Endodermal cell (in vitro differentiated cells): ENCODE measurements around the gene APOBEC3B. TPM values are rescaled to one million over a fixed set of nuclear protein-coding genes. Genes with fewer than 3 reads are reported as not detected.
"Not testable (repeated sequence)": the region's sequence is repeated elsewhere in the genome, so short reads cannot be mapped to it uniquely, and the experiment has no call there.

Source experiments
- DNase-seq: peaks from one replicate; pipeline ENCODE4 v3.0.0-alpha.2; 2017
- H3K27ac ChIP-seq: 2 replicates; pipeline ENCODE4 v1.5.1; 2013; ENCODE audit warnings: mild to moderate bottlenecking, low read depth, low read length, moderate library complexity
- H3K27me3 ChIP-seq: 2 replicates; pipeline ENCODE4 v1.6.1; 2013; ENCODE audit warnings: mild to moderate bottlenecking, low read length, moderate library complexity; ENCODE audit not compliant: insufficient read depth, control insufficient read depth, poor library complexity, severe bottlenecking
- H3K36me3 ChIP-seq: 2 replicates; pipeline ENCODE4 v1.7.0; 2013; ENCODE audit warnings: mild to moderate bottlenecking, low read length, moderate library complexity; ENCODE audit not compliant: control insufficient read depth, insufficient read depth
- H3K4me1 ChIP-seq: one replicate; pipeline ENCODE4 v1.7.0; 2013; ENCODE audit warnings: low read length; ENCODE audit not compliant: control insufficient read depth, insufficient read depth
- H3K4me3 ChIP-seq: 2 replicates; pipeline ENCODE4 v1.5.1; 2013; ENCODE audit warnings: mild to moderate bottlenecking, low read length, moderate library complexity
- H3K9ac ChIP-seq: 2 replicates; pipeline ENCODE4 v1.6.1; 2013; ENCODE audit warnings: mild to moderate bottlenecking, low read length, moderate library complexity; ENCODE audit not compliant: poor library complexity, severe bottlenecking; ENCODE audit errors: extremely low read depth
- H3K9me3 ChIP-seq: 2 replicates; pipeline ENCODE4 v1.6.1; 2013; ENCODE audit warnings: mild to moderate bottlenecking, low read length, moderate library complexity; ENCODE audit not compliant: control insufficient read depth
- H3K27ac Mint-ChIP-seq: 2 replicates; pipeline ENCODE4 v1.8.0; 2020; ENCODE audit warnings: mixed read lengths
- H3K27me3 Mint-ChIP-seq: 2 replicates; pipeline ENCODE4 v1.8.0; 2021; ENCODE audit warnings: mild to moderate bottlenecking, mixed read lengths; ENCODE audit not compliant: insufficient read depth
- H3K36me3 Mint-ChIP-seq: 2 replicates; pipeline ENCODE4 v1.8.0; 2020; ENCODE audit warnings: low read depth, mixed read lengths
- H3K4me1 Mint-ChIP-seq: 2 replicates; pipeline ENCODE4 v1.8.0; 2020; ENCODE audit warnings: mixed read lengths
- H3K4me3 Mint-ChIP-seq: 2 replicates; pipeline ENCODE4 v1.8.0; 2020; ENCODE audit warnings: mild to moderate bottlenecking, moderate library complexity, mixed read lengths
- H3K9me3 Mint-ChIP-seq: 2 replicates; pipeline ENCODE4 v1.8.0; 2020; ENCODE audit warnings: mild to moderate bottlenecking, mixed read lengths
- WGBS, 2 experiments: methylation state at CpG; one replicate each; pipeline versions ENCODE4 v1.1.5 to v1.1.7; 2013; ENCODE audit warnings: missing lambda C conversion rate in 2 of 2, mixed read lengths in 1 of 2; ENCODE audit not compliant: insufficient coverage in 1 of 2, insufficient read length in 1 of 2; 5-methylcytosine and 5-hydroxymethylcytosine counted together
- total RNA-seq, 2 donors: library from RNA; stranded (reverse); fragmentation: NEBNext Ultra II Directional in 1 of 2; extraction: Animal tissue kit (Norgen Biotek cat#: 25700) in 1 of 2; gene quantifications; 2 replicates in 1 of 2; 3 replicates in 1 of 2; pipeline ENCODE4 v1.2.1, GENCODE V29; 2021
- TF ChIP-seq, protein P1 (sequence below): fragments of 200-600 bp; sonication (generic); conservative IDR thresholded peaks from 2 replicates; pipeline ENCODE4 v1.5.0; 2021; ENCODE audit warnings: antibody characterized with exemption, mild to moderate bottlenecking

Gene APOBEC3B
- total RNA-seq, 2 donors from 2014 or later = 4.1 to 5.4 TPM

DNA sequence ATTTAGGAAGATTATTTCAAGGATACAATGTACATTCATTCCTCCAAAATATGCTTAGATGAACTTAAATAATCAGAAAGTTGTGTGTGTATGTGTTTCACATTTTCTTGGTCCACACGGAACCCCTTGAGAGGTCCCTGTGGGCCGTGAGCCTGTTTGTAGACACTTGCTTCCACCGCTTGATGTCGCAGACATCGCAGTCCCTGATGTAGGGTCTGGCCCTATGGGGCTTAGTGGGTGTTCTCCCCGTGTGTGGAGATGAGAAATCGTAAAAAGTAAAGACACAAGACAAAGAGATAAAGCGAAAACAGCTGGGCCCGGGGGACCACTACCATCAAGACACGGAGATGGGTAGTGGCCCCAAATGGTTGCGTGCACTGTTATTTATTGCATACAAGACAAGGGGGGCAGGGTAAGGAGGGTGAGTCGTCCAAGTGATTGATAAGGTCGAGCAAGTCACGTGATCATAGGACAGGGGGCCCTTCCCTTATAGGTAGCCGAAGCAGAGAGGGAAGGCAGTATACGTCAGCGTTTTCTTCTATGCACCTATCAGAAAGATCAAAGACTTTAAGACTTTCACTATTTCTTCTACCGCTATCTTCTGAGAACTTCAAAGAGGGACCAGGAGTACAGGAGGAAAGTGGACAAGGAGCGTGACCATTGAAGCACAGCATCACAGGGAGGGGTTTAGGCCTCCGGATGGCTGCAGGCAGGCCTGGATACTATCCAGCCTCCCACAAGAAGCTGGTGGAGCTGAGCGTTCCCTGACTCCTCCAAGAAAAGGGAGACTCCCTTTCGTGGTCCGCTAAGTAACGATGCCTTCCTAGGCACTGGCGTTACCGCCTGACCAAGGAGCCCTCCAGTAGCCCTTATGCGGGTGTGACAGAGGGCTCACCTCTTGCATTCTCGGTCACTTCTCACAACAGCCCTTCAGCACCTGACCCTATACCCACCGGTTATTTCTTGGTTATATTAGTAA is 30.7 kb downstream of the APOBEC3B start:
- no peaks in the 10 kb centered on the region for H3K36me3 ChIP-seq
- no peak overlapping the region for H3K9ac ChIP-seq
- no peaks in the 10 kb centered on the region for H3K9me3 ChIP-seq
- peaks cover 35% of the 10 kb centered on the region for H3K4me1 Mint-ChIP-seq
- no peak for DNase-seq
- TF ChIP-seq, protein P1, sequence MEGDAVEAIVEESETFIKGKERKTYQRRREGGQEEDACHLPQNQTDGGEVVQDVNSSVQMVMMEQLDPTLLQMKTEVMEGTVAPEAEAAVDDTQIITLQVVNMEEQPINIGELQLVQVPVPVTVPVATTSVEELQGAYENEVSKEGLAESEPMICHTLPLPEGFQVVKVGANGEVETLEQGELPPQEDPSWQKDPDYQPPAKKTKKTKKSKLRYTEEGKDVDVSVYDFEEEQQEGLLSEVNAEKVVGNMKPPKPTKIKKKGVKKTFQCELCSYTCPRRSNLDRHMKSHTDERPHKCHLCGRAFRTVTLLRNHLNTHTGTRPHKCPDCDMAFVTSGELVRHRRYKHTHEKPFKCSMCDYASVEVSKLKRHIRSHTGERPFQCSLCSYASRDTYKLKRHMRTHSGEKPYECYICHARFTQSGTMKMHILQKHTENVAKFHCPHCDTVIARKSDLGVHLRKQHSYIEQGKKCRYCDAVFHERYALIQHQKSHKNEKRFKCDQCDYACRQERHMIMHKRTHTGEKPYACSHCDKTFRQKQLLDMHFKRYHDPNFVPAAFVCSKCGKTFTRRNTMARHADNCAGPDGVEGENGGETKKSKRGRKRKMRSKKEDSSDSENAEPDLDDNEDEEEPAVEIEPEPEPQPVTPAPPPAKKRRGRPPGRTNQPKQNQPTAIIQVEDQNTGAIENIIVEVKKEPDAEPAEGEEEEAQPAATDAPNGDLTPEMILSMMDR = no peak
- H3K9me3 Mint-ChIP-seq = no peaks in the 10 kb centered on the region
- H3K4me1 ChIP-seq = peaks cover 4% of the 10 kb centered on the region
- 92 to 94% methylated on average over 20 to 28 of the region's 29 CpGs for WGBS, 2 experiments
- H3K27ac ChIP-seq = no peak overlapping the region
- no peaks in the 10 kb centered on the region for H3K27me3 ChIP-seq
- H3K4me3 ChIP-seq = no peak overlapping the region
- H3K27me3 Mint-ChIP-seq = no peaks in the 10 kb centered on the region
- no peak overlapping the region for H3K27ac Mint-ChIP-seq
- H3K36me3 Mint-ChIP-seq = peaks cover 2% of the 10 kb centered on the region
- H3K4me3 Mint-ChIP-seq = no peak overlapping the region

DNA sequence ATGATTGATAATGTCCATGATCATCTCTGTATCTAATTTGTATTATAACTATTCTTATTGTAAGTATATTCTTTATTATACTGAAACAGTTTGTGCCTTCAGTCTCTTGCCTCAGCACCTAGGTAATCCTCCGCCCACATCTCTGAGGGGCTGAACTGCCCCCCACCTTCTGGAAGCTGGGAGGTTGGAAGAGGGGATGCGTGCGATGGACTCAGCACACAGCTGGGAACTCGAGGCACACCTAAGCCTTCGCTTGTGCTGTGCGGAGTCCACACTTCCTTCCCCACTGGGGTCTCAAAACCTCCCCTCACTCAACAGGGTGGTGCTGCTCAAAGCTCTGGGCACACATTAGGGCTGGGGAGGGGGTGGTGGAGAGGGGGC is 31.4 kb downstream of the APOBEC3B start:
- H3K27me3 Mint-ChIP-seq, H3K36me3 ChIP-seq, H3K36me3 Mint-ChIP-seq, H3K4me1 ChIP-seq, DNase-seq, H3K9me3 ChIP-seq, H3K27ac ChIP-seq, H3K9me3 Mint-ChIP-seq, H3K27ac Mint-ChIP-seq, H3K4me3 ChIP-seq, H3K27me3 ChIP-seq, H3K9ac ChIP-seq: not testable (repeated sequence)
- WGBS, 2 experiments = 91% methylated on average over 4 of the region's 6 CpGs; no CpG with 5 or more reads in 1 of the 2 experiments
- Mint-ChIP-seq H3K4me3 (peak overlapping the region; percentile 63), H3K4me1 (peaks cover 41% of the 10 kb centered on the region)

DNA sequence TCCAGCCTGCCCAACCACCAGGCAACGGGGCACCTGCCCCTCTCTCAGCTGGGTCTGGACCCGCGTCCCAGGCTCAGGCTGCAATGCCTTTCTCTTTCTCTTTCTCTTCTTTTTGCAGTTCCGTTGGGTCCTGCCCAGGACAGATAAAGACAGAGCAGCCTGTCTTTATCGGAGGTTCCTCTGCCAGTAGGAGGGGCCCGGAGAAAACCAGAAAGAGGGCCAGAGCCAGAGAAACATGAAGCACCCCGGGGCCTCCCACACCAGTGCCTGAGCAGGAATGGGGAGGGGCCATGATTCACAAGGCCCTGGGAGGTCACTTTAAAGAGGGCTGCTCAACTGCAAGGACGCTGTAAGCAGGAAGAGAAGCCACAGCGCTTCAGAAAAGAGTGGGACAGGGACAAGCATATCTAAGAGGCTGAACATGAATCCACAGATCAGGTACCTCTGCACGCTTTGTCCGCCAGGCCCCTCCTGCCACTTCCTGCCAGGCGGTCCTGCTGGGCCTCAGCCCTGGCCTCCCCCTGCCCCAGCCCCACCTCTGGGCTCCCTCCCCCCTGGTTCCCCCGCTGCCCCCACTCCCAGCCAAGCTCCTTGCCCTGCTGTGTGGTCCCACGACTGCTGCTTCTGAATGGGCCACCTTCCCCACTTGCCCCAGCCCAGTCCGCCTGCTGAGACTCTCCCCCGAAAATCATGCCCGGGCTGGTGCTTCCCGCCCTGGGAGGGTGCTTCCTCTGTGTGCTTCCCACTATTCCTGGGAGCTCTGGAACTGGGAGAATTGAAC is 32.0 kb downstream of the APOBEC3B start, which contains the start of gene APOBEC3C:
TSS of gene APOBEC3C (plus strand) at position 316 of the 781 bp plus-strand sequence. CDS start at position 422, 106 bp downstream.
- peak within 1 kb of the TSS; percentile 1 for H3K9ac ChIP-seq
- DNase-seq = peak; percentile 90
- no peaks in the 10 kb centered on the region for H3K9me3 ChIP-seq
- H3K36me3 Mint-ChIP-seq = peaks cover 2% of the 10 kb centered on the region
- no peaks in the 10 kb centered on the region for H3K27me3 ChIP-seq
- H3K4me3 Mint-ChIP-seq = peak within 1 kb of the TSS; percentile 63
- H3K27me3 Mint-ChIP-seq = no peaks in the 10 kb centered on the region
- peaks cover 4% of the 10 kb centered on the region for H3K4me1 ChIP-seq
- H3K4me3 ChIP-seq = peak within 1 kb of the TSS; percentile 74
- peak within 1 kb of the TSS; percentile 92 for H3K27ac Mint-ChIP-seq
- TF ChIP-seq, protein P1 = peak; percentile 13
- 15 to 18% methylated on average over 14 to 18 of the region's 18 CpGs for WGBS, 2 experiments
- H3K9me3 Mint-ChIP-seq = no peaks in the 10 kb centered on the region
- peaks cover 45% of the 10 kb centered on the region for H3K4me1 Mint-ChIP-seq
- H3K36me3 ChIP-seq = peaks cover 3% of the 10 kb centered on the region
- H3K27ac ChIP-seq = no peak within 1 kb of the TSS

DNA sequence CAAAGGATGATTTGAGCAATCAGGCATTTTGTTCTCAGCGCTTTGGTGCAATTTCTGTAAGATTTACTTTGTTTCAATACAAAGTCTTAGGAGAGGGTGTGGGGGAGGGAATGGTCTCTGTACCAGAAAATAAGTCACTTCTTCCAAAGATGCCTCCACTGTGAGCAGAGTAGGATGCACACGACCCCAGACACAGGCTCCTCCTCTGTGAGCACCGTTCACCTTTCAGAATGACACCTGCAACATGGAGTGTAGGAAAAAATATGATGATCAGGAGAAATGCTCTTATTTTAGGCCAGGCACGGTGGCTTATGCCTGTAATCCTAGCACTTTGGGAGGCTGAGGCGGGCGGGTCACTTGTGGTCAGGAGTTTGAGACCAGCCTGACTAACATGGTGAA is 32.6 kb downstream of the APOBEC3B start:
- not testable (repeated sequence) for DNase-seq, H3K27me3 ChIP-seq, H3K36me3 ChIP-seq, H3K27me3 Mint-ChIP-seq, H3K36me3 Mint-ChIP-seq, H3K9me3 Mint-ChIP-seq, H3K9me3 ChIP-seq, H3K4me1 ChIP-seq, H3K27ac ChIP-seq
- Histone ChIP-seq H3K4me3 (peak overlapping the region; percentile 74), H3K9ac (peak overlapping the region; percentile 1)
- Mint-ChIP-seq H3K4me3 (peak overlapping the region; percentile 63), H3K27ac (peak overlapping the region; percentile 92), H3K4me1 (peaks cover 50% of the 10 kb centered on the region)
- 61 to 83% methylated on average over 4 to 6 of the region's 6 CpGs for WGBS, 2 experiments
